Fibroblast of pulmonary artery (primary cell): ENCODE results near the gene KCNT2.

Experiments
- DNase-seq: peaks from one replicate; pipeline ENCODE4 v3.0.0-alpha.2; 2010; ENCODE audit warnings: low read depth
- H3K4me3 ChIP-seq: replicated peaks from 2 replicates; pipeline ENCODE4 v1.5.1; 2011; ENCODE audit warnings: low read depth, mild to moderate bottlenecking, control low read depth, low read length, moderate library complexity
- CTCF ChIP-seq: IDR thresholded peaks from 2 replicates; pipeline ENCODE4 v1.5.1; 2011; ENCODE audit warnings: mild to moderate bottlenecking, control low read depth, low read length, inconsistent platforms; ENCODE audit errors: missing control alignments

KCNT2 gene

DNA sequence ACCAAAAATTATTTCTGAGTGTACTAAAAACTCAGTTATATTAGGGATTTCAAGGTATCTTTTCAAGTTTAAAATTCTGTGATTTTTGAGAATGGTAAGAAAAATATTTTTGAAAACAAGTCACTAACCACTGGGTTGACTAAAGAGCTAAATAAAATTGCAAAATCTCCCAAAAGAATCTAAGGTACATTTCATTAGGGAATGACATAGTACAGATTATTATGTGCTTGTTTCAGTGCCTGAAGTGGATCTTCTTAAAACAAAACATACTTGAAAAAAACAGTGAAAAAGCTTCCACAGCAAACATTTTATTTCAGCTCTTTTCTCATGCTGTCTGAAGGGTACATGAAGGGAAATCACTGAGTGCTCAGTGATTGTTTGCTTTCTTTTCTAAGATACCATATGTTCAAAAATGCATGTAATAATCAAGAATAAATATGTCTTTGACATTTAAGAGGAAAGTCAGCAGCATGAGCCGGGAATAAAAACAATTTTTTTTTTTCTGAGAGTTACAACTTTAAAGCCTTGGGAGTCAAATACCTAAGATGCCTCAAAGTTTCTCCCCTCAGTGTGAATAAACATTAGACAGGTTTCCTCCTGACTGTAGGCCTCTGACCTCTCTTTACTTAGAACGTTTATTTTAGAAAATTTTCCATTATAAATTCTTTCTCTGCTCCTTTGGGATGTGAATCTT lies 200.7 kb downstream of the KCNT2 start:
- no peak overlapping the region for H3K4me3 ChIP-seq
- TF ChIP-seq CTCF = no peak
- peak; percentile 67 for DNase-seq

DNA sequence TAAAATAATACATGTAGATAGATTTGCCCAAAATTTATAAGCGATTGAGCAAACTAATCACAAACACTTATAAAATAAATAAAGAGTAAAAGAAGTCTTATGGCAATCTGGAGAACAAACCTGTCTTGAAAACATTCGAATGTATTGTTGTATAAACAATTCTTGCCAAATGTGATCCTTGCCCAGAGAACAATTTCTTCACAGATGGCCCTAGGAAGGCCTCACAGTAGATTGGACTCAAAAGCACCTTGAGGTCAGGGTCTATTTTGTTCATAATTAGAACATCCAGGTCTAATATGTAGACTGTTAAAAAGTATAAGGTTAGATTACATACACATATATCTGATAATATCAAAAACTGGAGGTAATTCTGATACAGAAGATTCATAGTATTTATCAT lies 202.4 kb downstream of the KCNT2 start:
- DNase-seq = no peak
- no peak for TF ChIP-seq CTCF
- no peak overlapping the region for H3K4me3 ChIP-seq

DNA sequence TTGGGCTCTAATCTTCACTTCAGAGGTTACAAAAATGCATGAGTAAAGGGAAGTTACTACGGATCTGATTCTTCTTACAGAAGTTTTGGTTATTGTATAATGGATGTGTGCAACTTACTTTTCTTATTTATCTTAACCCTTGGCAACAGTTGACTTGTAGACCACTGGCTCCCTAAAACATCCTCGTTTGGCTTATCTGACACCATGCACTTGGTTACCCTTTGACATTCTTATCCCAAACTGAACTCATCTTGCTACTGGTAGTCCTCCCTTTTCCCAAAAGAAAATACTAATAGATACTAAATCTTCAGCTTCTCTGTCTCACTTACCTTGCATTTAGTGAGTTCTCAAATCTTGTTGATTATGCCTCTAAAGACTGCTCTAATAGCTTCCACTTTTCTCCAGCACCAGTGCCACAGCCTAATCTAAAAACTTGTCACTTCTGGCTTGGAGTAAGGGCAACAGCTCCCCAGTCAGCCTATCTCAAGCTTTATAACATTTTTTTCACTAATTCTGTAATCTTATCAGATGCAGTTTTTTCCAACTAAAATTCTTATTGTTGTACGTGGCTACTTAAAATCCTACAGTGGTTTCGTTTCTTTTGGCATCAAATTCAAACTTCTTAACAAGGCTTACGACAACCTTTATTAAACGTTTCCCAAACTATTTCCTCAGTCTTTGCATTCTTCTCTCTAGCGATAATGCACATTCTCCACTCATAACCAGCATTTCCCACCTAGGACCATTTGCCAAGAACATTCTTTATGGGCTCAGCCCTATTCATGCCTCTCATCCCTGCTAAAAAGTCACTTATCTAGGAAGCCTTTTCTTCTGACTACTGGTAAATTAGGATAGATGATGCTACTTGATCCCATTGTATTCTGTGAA lies 204.2 kb downstream of the KCNT2 start:
- peak; percentile 96 for DNase-seq
- peak overlapping the region; percentile 44 for H3K4me3 ChIP-seq
- TF ChIP-seq CTCF = no peak

- no peak for DNase-seq
- TF ChIP-seq CTCF = no peak
- peak overlapping the region; percentile 19 for H3K4me3 ChIP-seq
These were observed 206.3 kb downstream of the KCNT2 start for GRCh38 chr1:196401891-196402290.

- no peak for DNase-seq
- TF ChIP-seq CTCF = no peak
- H3K4me3 ChIP-seq = peak overlapping the region; percentile 19
These were observed 206.8 kb downstream of the KCNT2 start for GRCh38 chr1:196401452-196401833.

DNA sequence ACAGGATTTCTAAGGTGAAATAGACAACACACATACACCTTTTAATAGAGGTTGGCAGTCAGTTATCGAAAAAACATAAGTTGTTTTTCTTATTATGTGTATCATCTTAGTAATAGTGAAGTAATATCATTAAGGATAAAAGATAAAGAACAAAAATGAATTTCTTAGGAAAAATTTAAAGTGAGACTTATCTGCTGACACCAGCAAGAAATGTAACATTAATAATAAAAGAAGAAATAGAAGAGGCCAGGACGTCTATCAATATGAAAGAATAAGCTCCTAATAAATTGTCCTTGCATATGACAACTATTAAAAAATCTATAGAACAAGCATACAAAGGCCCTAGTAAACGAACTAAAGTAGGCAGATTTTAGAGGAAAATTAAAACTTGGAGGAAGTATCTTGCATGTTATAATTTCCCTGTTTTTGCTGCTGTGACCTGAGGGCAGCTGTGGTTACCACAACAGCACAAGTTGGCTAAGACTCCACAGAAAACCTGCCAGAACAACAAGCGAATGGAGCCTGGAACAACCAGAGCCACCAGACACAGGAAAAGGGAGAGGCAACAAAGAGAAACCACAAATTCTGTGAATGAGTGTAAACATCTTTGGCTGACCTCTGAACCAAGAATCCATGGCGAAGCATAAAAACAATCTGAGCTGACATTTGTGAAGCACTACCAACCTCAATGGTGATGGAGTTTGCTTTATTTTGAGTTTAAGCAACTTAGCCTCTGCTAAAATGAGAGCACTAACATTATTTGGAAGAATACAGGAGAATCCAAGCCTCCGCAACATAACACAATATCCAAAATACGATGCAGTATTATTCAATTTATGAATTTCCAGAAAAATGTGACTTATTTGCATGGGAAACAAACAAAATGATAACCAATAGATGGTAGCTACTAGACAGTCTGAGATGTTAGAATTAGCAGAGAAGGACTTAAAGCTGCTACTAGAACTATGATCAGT lies 207.5 kb downstream of the KCNT2 start:
- peak; percentile 96 for DNase-seq
- H3K4me3 ChIP-seq = peak overlapping the region; percentile 7
- TF ChIP-seq CTCF = no peak
